ENCODE data around the gene SLC22A2. TPM values are rescaled to one million over a fixed set of nuclear protein-coding genes. Genes with fewer than 3 reads are reported as not detected.
A peak's percentile ranks its signal among the peaks of the same experiment; 100 is the strongest.

SLC22A2 gene
- total RNA-seq, 1 donor from 2014 or later: not detected

DNA sequence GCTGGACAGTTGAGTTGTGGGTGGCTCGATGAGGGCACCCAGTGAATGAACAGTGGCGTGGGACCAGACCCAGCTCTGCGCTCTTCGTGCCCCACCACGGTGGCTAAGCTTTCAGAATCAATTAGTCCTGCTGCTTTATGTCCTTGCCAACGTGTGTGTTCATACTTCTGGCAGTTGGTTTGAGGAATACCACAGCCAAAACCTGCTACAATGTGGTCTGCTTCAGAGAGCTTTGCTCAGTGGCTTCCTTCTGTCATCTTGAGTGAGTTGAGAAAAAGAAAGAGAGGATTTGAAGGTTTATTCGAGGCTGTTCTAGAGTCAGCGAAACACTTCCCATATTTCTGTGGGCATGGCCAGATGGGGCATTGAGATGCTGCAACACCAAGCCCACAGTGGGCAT is 39.5 kb upstream of the SLC22A2 start:
- Histone ChIP-seq H2AFZ (replicated peaks) (no peak overlapping the region), H3K9me3 (ENCODE audit: low read depth) (no peaks in the 10 kb centered on the region), H3K79me2 (ENCODE audit: low read depth) (no peaks in the 10 kb centered on the region), H3K9ac (no peak overlapping the region), H3K4me1 (no peaks in the 10 kb centered on the region), H3K4me2 (no peak overlapping the region), H3K36me3 (no peaks in the 10 kb centered on the region), H3K4me3 (no peak overlapping the region), H3F3A (ENCODE audit: low read depth) (no peaks in the 10 kb centered on the region), H3K27me3 (no peaks in the 10 kb centered on the region), H3K27ac (no peak overlapping the region), H4K20me1 (ENCODE audit: low read depth) (no peaks in the 10 kb centered on the region)
- Mint-ChIP-seq H3K9me3 (no peaks in the 10 kb centered on the region), H3K4me1 (no peaks in the 10 kb centered on the region), H3K36me3 (no peaks in the 10 kb centered on the region), H3K4me3 (no peak overlapping the region), H3K27me3 (ENCODE audit: insufficient read depth, low read depth) (peaks cover 7% of the 10 kb centered on the region), H3K27ac (no peak overlapping the region)
- DNase-seq (ENCODE audit: low spot score): no peak
- TF ChIP-seq, protein P1, sequence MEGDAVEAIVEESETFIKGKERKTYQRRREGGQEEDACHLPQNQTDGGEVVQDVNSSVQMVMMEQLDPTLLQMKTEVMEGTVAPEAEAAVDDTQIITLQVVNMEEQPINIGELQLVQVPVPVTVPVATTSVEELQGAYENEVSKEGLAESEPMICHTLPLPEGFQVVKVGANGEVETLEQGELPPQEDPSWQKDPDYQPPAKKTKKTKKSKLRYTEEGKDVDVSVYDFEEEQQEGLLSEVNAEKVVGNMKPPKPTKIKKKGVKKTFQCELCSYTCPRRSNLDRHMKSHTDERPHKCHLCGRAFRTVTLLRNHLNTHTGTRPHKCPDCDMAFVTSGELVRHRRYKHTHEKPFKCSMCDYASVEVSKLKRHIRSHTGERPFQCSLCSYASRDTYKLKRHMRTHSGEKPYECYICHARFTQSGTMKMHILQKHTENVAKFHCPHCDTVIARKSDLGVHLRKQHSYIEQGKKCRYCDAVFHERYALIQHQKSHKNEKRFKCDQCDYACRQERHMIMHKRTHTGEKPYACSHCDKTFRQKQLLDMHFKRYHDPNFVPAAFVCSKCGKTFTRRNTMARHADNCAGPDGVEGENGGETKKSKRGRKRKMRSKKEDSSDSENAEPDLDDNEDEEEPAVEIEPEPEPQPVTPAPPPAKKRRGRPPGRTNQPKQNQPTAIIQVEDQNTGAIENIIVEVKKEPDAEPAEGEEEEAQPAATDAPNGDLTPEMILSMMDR (IDR thresholded peaks at IDR 0.05): no peak
- TF ChIP-seq EZH2 (IDR thresholded peaks at IDR 0.05): no peak
- no peak for TF ChIP-seq EZH2phosphoT487 (IDR thresholded peaks at IDR 0.05)

DNA sequence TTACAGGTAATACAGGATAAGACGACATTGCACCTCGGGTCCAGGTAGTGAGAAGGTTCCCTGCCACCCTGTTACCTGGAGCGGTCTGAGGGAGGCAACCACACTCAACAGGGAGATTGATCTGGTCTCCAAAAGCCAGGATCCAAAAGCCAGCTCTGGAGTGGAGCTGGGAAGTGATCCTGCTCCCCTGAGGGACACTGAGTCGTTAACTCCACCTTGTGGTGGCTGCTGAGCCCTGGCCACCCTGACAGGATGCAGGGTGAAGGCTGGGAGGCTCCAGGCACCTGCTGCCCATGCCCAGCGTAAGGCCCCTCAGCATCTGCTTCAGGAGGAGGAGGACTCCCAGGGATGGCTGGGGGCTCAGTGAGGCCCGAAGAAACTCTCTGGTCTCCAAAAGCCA is 38.7 kb upstream of the SLC22A2 start:
- no peak overlapping the region for H3K4me3 ChIP-seq
- Mint-ChIP-seq H3K9me3 (no peaks in the 10 kb centered on the region), H3K4me3 (no peak overlapping the region), H3K36me3 (no peaks in the 10 kb centered on the region), H3K27me3 (ENCODE audit: insufficient read depth, low read depth) (peaks cover 5% of the 10 kb centered on the region), H3K27ac (no peak overlapping the region), H3K4me1 (no peaks in the 10 kb centered on the region)
- TF ChIP-seq, protein P1 (IDR thresholded peaks at IDR 0.05): peak; percentile 40
- no peak for TF ChIP-seq EZH2 (IDR thresholded peaks at IDR 0.05)
- H3K27me3 ChIP-seq: no peaks in the 10 kb centered on the region
- peak; percentile 21 for DNase-seq (ENCODE audit: low spot score)
- H3K9me3 ChIP-seq (ENCODE audit: low read depth): no peaks in the 10 kb centered on the region
- no peak overlapping the region for H3K27ac ChIP-seq
- no peaks in the 10 kb centered on the region for H3K4me1 ChIP-seq
- H3K36me3 ChIP-seq: no peaks in the 10 kb centered on the region
- H3K79me2 ChIP-seq (ENCODE audit: low read depth): no peaks in the 10 kb centered on the region
- H3K9ac ChIP-seq: no peak overlapping the region
- H3F3A ChIP-seq (ENCODE audit: low read depth): no peaks in the 10 kb centered on the region
- H3K4me2 ChIP-seq: no peak overlapping the region
- H4K20me1 ChIP-seq (ENCODE audit: low read depth): no peaks in the 10 kb centered on the region
- no peak overlapping the region for H2AFZ ChIP-seq (replicated peaks)

DNA sequence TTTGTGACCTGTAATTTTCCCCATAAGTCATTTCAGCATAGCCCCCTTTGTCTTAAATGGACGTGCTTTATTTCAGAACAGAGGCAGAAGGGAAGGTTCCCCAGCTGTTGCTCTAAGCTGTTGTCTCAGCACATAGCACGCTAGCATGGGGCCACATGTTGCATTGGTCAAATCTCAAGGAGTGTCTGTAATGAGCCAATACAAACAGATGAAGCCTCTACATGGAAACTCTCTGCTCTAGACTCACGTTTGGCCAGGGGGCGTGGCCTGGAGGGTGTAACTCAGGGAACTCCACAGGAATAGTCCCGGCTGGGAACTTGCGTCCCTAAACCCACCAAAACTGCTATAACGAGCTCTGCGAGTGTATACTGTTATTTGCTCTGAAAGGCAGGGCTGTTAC is 35.2 kb upstream of the SLC22A2 start:
- H2AFZ ChIP-seq (replicated peaks): no peak overlapping the region
- Mint-ChIP-seq H3K4me3 (no peak overlapping the region), H3K36me3 (no peaks in the 10 kb centered on the region), H3K27me3 (ENCODE audit: insufficient read depth, low read depth) (peaks cover 5% of the 10 kb centered on the region), H3K4me1 (no peaks in the 10 kb centered on the region), H3K27ac (no peak overlapping the region), H3K9me3 (no peaks in the 10 kb centered on the region)
- no peaks in the 10 kb centered on the region for H3K27me3 ChIP-seq
- no peak overlapping the region for H3K27ac ChIP-seq
- H4K20me1 ChIP-seq (ENCODE audit: low read depth): no peaks in the 10 kb centered on the region
- no peaks in the 10 kb centered on the region for H3K79me2 ChIP-seq (ENCODE audit: low read depth)
- H3K36me3 ChIP-seq: no peaks in the 10 kb centered on the region
- H3K9ac ChIP-seq: no peak overlapping the region
- H3K9me3 ChIP-seq (ENCODE audit: low read depth): no peaks in the 10 kb centered on the region
- no peak for TF ChIP-seq EZH2phosphoT487 (IDR thresholded peaks at IDR 0.05)
- TF ChIP-seq, protein P1 (IDR thresholded peaks at IDR 0.05): no peak
- no peak for TF ChIP-seq EZH2 (IDR thresholded peaks at IDR 0.05)
- no peak overlapping the region for H3K4me2 ChIP-seq
- H3K4me1 ChIP-seq: no peaks in the 10 kb centered on the region
- peak; percentile 23 for DNase-seq (ENCODE audit: low spot score)
- no peaks in the 10 kb centered on the region for H3F3A ChIP-seq (ENCODE audit: low read depth)
- H3K4me3 ChIP-seq: no peak overlapping the region
